Measurements from ENCODE around the gene YTHDC1.
"Not testable (repeated sequence)": the region's sequence is repeated elsewhere in the genome, so short reads cannot be mapped to it uniquely, and the experiment has no call there.

The YTHDC1 gene

DNA sequence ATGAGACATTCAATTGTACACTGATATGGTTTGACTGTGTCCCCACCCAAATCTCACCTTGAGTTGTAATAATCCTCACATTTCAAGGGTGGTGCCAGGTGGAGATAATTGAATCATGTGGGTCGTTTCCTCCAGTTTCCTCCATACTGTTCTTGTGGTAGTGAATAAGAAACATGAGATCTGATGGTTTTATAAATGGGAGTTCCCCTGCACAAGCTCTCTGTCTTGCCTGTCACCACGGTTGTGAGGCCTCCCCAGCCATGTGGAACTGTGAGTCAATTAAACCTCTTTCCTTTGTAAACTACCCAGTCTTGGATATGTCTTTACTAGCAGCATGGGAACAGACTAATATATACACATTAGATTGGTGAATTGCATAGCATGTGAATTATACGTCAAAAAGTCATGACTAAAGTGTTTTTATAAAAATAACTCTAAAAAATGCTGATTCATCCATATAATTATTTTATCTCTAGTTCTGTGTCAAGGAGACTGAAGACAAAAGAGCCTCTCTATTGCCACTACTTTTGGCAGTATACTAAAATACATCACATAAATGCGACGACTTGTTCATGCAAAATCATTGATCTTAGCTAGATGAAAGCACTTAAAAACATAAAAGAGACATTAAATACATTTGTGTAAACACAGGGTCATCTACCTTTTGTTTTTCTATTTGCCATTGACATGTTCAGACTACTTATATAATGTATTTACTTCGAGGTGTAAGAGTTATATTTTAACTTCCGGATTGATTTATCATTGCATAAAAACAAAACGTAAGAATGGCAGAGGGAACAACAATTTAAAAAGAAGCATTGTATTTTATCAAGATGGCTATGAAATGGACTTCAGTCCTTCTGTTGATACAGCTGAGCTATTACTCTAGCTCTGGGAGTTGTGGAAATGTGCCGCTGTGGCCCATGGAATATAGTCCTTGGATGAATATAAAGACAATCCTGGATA is 50.1 kb downstream of the YTHDC1 start:
- FAIRE-seq (peak; percentile 12), DNase-seq (ENCODE audit: extremely low spot score, insufficient read length, low read depth) (no peak)

DNA sequence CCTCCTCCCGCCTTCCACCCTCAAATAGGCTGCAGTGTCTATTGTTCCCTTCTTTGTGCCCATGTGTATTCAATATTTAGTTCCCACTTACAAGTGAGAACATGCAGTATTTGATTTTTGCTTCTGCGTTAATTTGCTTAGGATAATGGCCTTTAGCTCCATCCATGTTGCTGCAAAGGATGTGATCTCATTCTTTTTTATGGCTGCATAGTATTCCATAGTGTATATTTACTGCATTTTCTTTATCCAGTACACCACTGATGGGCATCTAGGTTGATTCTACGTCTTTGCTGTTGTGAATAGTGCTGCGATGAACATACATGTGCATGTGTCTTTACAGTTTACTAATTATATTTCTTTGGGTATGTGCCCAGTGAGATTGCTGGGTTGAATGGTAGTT is 52.8 kb downstream of the YTHDC1 start:
- no peak for FAIRE-seq
- DNase-seq (ENCODE audit: extremely low spot score, insufficient read length, low read depth): no peak

DNA sequence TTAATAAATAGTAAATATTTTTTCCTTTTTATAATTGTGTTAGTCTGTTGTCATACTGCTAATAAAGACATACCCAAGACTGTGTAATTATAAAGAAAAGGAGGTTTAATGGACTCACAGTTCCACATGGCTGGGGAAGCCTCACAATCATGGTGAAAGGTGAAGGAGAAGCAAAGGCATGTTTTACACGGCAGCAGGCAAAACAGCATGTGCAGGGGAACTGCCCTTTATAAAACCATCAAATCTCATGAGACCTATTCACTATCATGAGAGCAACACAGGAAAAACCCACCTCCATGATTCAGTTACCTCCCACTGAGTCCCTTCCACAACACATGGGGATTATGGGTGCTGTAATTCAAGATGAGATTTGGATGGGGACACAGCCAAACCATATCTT is 58.6 kb downstream of the YTHDC1 start:
- DNase-seq (ENCODE audit: extremely low spot score, insufficient read length, low read depth) (no peak), FAIRE-seq (no peak)

DNA sequence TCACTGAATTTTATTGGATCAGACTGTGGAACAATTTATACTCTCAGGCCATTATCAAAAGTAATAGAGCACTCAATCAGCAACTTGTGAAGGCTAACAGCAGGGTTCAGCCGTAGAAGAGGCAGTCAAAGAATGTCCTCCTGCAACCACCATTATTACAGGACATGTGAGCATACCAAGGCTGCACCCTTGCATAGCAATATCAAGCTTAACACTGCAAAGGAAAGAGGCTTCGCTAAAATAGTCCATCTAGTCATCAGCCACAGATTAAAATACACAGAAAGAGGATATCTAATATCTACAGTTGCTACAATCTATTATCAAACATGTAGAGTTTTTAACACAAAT is 61.5 kb downstream of the YTHDC1 start:
- no peak for FAIRE-seq

DNA sequence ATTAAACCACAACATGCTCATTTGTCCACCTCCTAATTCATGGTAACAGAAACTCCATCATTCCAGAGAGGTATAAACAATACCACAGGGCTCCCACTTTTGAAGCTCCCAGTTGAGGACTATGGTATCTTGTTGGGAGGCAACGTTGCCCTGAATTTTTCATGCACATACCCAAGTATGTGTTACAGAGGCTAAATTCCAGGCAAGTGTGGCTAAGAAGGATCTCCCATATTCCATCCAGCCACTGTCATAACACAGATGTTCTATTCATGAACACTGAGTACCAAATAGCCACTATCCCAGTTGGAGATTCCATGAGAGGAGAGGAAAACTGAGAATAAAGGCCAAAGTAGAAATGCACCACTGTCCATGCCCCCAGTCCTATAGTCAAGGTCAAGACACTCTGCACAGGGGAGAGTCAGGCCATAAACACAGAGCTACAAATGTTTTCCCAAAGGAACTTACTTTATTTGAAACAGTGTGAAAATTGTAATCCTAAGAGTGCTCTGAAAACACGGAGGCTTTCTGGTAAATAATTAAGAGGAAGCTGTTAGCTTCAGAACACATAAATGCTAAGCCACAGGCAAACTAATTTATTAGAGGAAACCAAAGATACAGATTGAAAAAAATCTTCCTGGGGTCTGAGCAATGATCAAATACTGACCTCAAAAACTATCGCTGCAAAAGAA is 62.0 kb downstream of the YTHDC1 start:
- no peak for DNase-seq (ENCODE audit: extremely low spot score, insufficient read length, low read depth)
- peak; percentile 46 for FAIRE-seq

More for the DNA sequence above, 61.5 kb downstream of the YTHDC1 start:
- DNase-seq (ENCODE audit: extremely low spot score, insufficient read length, low read depth): no peak

DNA sequence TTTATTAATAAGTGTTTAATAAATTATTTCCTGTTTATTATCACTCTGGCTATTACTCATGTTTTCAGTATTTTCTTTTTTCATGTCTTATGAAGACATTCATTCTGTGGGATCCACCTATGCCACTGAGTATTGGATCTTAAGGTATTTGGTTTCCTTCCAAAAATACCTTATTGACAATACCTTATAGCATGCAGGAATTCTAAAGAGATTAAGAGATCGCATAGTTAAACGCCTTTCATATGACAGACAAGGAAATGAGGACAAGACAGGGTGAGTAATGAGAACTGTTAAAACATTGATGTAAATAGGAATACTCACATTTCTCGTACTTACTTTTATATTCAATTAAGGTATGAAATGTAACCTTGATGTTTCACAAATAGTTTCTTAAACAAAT is 66.2 kb downstream of the YTHDC1 start:
- DNase-seq (ENCODE audit: extremely low spot score, insufficient read length, low read depth): no peak
- no peak for FAIRE-seq

DNA sequence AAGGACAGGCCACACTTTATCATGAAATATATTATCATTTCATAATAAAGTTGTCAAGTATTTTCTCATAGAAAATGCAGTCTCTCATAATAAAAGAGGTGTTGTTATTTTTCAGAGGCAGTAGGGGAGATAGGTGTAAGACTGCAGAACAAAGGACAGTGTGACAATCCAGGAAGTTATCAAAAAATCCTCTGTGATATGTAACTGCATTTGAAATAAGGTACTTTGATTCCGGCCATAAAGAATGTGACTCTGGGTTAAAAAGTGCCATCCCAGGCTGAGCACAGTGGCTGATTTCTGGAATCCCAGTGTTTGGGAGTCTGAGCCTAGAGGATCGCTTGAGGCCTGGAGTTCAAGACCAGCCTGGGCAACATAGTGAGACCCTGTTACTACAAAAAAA is 66.8 kb downstream of the YTHDC1 start:
- DNase-seq (ENCODE audit: extremely low spot score, insufficient read length, low read depth) (no peak), FAIRE-seq (no peak)

DNA sequence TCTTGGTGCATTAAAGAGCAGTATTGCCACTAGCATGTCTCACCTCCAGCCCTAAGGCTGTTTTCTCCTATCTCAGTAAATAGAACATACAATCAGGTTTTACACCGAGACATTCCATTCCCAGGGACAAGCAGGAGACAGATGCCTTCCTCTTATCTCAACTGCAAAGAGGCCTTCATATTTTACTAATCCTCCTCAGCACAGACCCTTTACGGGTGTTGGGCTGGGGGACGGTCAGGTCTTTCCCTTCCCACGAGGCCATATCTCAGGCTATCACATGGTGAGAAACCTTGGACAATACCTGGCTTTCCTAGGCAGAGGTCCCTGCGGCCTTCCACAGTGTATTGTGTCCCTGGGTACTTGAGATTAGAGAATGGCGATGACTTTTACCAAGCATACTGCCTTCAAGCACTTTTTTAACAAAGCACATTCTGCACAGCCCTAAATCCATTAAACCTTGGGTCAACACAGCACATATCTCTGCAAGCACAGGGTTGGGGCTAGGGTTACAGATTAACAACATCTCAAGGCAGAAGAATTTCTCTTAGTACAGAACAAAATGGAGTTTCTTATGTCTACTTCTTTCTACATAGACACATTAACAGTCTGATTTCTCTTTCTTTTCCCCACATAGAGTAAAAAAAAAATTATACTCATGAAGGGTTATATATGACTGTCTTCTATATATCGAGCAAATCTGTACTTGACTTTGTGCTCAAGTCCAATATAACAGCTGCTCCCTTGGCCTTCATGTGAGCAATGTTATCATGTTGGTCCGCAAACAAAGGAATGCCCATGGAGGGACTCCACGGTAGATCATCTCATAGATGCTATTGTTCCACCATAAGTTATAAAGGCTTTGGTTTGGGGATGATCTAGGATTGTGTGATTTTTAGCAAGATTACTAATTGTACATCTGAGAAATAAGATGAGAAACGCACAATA is 67.8 kb downstream of the YTHDC1 start:
- not testable (repeated sequence) for FAIRE-seq; DNase-seq (ENCODE audit: extremely low spot score, insufficient read length, low read depth)

DNA sequence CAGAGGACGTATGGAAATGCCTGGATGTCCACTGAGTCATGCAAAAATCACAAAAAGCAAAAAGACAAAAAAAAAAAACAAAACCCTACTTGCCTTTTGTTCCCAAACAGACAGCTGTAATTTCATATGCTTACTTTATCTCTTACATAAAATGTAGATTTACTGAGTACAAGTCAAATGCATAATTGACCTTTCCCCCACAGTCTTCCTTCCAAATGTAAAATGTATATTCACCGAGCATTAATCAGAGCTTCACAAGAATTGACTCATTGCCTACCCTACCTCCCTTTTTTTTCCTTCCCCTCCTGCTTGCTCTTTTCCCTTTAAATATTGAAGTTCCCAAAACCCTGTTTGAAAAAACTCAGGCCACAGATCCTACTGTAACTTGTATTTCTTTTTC is 71.9 kb downstream of the YTHDC1 start:
- no peak for FAIRE-seq
- DNase-seq (ENCODE audit: extremely low spot score, insufficient read length, low read depth): no peak

DNA sequence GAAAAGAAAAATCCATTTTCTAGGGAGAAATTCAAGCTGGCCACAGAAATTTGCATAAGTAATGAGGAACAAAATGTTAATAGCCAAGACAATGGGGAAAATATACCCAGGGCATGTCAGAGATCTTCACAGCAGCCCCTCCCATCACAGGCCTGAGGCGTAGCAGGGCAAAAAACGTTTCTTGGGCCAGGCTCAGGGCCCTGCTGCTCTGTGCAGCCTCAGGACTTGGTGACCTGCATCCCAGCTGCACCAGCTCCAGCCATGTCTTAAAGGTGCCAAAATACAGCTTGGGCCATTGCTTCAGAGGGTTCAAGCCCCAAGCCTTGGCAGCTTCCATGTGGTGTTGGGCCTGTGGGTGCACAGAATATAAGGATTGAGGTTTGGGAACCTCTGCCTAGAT is 72.3 kb downstream of the YTHDC1 start:
- FAIRE-seq (no peak), DNase-seq (ENCODE audit: extremely low spot score, insufficient read length, low read depth) (no peak)

DNA sequence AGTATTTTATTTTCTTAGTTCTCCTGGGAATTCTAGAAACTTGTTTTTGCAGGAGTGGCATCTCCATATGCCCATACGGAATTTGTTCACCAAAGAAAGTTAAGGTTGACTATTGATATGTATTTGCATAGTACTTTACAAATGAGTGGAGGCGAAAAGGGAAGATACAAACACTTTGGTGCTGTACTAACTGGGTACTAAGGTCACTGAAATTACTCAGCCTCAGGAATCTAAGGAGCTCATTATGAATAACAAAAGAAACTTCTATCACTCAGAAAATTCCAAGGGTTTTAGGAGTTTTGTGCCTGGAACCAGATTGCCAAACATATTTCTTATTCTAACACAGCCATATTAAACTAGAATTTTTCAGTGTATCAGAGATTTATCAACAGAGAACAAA is 77.0 kb downstream of the YTHDC1 start:
- FAIRE-seq: no peak
- DNase-seq (ENCODE audit: extremely low spot score, insufficient read length, low read depth): no peak

DNA sequence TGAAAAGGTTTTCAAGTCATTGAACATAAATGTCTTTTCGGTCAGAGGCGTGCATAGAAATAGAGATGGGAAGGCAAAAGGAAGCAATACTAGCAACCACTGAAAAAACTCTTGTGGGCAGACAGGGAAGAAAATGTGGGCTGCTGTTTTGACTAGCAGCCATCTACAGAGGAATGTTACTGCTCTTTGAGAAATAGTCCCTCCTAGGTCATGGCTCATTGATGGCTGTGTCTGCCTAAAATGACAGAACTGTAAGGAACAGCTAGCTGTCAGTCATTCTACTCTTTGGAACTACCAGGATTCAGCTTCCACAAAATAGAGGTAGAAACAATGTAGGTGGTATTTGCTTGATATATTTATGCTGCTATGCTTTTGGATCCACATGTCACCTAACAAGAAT is 77.5 kb downstream of the YTHDC1 start:
- no peak for FAIRE-seq
- DNase-seq (ENCODE audit: extremely low spot score, insufficient read length, low read depth): no peak

DNA sequence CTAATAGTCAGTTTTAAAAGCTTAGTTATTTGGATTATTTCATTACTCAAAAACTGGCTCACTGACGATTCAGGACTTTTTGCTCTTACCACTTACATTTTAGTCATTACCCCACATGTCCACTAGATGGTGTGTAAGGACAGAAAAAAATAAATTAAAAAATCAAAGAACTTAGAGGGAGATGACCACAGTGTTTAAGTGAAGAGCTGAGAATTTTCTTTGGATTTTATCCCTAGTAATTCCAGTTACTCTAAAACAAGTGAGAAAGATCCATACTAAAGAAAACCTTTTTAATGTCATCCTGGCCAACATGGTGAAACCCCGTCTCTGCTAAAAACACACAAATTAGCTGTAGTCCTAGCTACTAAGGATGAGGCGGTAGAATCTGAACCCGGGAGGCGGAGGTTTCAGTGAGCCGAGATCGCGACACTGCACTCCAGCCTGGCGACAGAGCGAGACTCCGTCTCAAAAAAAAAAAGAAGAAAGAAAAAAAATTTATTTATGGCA is 78.0 kb downstream of the YTHDC1 start:
- peak; percentile 69 for FAIRE-seq
- DNase-seq (ENCODE audit: extremely low spot score, insufficient read length, low read depth): no peak

DNA sequence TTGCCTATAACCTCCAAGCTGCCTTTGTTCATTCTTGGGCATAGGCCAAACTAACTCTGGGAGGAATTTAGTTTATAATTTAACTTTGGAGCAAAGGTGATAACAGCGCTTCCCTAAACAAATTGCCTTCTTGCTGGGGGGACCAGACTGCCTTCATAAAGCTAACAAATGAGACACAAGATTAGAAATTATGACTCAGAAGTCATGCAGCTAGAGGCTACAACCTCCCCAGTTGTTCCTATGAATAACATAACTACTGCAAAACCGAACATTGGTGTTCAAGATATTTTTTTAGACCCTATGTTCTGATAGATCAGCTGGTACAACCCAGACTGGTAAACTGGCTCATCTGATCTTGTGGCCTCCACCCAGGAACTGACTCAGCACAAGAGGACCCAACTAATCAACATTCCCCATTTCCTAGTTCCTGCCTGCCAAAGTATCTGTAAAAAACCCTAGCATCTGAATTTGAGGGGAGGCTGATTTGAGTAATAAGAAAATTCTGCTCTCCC is 82.4 kb downstream of the YTHDC1 start:
- no peak for DNase-seq (ENCODE audit: extremely low spot score, insufficient read length, low read depth)
- FAIRE-seq: no peak

DNA sequence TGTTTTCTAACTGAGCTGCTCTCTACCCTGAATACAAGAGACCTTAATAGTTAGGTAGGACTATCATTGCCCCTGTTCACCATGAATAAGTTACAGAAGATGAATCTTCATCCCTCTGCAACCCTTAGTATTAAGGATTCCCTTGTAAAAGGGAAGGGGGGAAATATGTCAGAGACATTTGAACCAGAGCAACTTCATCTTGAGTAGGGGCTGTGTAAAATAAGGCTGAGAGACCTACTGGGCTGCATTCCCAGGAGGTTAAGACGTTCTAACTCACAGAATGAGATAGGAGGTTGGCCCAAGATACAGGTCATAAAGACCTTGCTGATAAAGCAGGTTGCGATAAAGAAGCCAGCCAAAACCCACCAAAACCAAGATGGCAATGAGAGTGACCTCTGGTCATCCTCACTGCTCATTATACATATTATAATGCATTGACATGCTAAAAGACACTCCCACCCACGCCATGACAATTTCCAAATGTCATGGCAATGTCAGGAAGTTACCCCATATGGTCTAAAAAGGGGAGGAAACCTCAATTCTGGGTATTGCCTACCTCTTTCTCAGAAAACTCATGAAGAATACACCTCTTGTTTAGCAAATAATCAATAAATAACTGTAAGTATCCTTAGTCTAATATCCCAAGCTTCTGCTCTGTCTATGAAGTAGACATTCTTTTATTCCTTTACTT is 84.9 kb downstream of the YTHDC1 start:
- DNase-seq (ENCODE audit: extremely low spot score, insufficient read length, low read depth) (no peak), FAIRE-seq (no peak)
